ENCODE measurements around the gene XPC.
A peak's percentile ranks its signal among the peaks of the same experiment; 100 is the strongest.

Gene XPC

DNA sequence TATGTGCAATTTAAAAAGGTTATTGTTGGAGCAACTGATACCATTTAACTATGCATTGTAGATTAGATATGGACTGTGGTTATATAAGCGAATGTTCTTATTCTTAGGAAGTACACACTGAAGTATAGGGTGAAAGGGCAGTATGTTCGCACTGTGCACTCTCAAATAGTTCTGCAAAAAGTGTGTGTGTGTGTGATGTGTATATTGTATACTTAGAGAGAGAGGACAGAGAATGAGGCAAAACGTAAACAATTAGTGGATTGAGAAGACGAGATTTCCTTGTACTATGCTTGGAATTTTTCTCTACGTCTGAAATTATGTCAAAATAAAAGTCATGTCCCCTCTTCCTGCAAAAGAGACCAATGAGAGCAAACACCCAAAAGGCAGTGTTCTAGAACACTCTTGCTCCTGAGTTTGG lies 30.6 kb upstream of the XPC start:
- H3K4me3 ChIP-seq (ENCODE audit: low read depth, low read length), result no peak overlapping the region
- no peak for DNase-seq (ENCODE audit: low read depth)
- TF ChIP-seq, protein P1, sequence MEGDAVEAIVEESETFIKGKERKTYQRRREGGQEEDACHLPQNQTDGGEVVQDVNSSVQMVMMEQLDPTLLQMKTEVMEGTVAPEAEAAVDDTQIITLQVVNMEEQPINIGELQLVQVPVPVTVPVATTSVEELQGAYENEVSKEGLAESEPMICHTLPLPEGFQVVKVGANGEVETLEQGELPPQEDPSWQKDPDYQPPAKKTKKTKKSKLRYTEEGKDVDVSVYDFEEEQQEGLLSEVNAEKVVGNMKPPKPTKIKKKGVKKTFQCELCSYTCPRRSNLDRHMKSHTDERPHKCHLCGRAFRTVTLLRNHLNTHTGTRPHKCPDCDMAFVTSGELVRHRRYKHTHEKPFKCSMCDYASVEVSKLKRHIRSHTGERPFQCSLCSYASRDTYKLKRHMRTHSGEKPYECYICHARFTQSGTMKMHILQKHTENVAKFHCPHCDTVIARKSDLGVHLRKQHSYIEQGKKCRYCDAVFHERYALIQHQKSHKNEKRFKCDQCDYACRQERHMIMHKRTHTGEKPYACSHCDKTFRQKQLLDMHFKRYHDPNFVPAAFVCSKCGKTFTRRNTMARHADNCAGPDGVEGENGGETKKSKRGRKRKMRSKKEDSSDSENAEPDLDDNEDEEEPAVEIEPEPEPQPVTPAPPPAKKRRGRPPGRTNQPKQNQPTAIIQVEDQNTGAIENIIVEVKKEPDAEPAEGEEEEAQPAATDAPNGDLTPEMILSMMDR (IDR thresholded peaks at IDR 0.05; ENCODE audit: control insufficient read depth, extremely low read depth, insufficient read depth), result no peak

DNA sequence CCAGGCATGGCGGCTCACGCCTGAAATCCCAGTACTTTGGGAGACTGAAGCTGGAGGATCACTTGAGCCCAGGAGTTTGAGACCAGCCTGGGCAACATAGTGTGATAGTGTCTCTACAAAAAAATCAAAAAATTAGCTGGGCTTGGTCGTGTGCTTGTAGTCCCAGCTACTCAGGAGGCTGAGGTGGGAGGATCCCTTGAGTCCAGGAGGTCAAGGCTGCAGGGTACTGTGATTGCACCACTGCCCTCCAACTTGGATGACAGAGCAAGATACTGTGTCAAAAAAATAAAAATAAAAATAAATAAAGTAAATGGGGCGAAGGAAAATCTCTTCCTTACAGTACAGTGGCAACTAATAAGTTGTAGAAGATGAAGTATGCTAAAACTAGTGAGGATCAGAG lies 29.8 kb upstream of the XPC start:
- no peak for DNase-seq (ENCODE audit: low read depth)
- no peak overlapping the region for H3K4me3 ChIP-seq (ENCODE audit: low read depth, low read length)
- TF ChIP-seq, protein P1 (IDR thresholded peaks at IDR 0.05; ENCODE audit: control insufficient read depth, extremely low read depth, insufficient read depth), result no peak

DNA sequence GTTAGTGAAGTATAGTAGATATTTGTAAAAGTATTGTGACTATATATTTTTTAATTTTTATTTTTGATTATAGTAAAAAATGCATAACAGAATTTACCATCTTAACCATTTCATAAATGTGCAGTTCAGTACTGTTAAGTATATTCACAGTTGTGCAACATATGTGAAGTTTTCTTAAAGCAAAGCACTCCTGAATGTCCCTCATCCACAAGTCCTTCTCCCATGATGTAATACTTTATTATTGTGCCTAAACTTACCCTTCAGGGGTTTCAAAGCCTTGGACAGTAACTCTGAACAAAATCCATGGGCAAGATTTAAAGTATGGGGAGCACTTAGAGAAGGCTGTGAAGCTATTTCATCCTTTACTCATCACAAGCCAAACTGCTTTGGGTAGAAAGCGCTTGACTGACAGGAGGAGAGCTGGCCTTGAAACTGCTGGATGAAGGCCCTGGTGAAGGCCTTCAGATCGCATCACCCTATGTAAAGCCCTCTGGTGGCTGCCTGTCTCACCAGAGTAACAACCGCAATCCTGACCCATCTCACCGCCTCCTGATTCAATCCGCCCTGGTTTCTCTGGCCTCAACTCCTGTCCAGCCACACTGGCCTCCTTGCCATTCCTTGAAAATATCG lies 28.3 kb upstream of the XPC start:
- TF ChIP-seq, protein P1 (IDR thresholded peaks at IDR 0.05; ENCODE audit: control insufficient read depth, extremely low read depth, insufficient read depth), result no peak
- DNase-seq (ENCODE audit: low read depth), result no peak
- no peak overlapping the region for H3K4me3 ChIP-seq (ENCODE audit: low read depth, low read length)

DNA sequence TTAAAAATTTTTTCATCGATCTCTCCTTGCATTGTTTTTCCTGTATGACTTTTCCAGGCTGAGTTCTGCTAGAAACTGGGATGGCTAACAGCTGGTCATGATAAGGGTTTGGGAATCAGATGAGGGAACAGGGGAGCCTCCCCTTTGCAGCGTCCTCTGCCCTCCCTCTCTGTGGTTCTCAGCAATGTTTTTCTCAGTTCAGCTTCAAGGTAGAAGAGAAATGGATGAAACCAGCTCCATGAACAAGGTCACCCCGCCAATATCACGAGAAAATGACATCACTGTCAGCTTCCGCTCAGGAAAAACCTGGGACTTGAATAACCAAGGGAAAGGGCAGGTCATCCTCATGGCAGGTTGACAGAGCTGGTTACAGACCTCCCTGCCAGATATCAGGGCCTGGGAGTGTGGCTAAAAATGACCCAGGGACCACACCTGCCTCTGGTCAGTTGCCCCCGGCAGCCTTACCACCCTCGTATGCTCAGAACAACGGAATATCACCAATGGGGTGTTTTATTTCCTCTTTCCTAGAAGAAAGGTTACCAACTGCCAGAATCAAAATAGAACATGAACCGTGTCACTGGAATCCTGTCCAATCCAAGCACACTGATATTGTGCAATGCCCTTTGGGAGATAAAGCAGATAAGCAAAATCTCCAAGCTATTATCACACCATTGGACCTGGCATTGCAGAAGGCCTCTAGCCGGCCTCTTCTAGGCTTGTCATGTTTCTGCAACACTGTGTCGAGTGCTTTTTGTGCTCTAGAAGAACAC lies 26.3 kb upstream of the XPC start:
- H3K4me3 ChIP-seq (ENCODE audit: low read depth, low read length), result no peak overlapping the region
- TF ChIP-seq, protein P1 (IDR thresholded peaks at IDR 0.05; ENCODE audit: control insufficient read depth, extremely low read depth, insufficient read depth), result no peak
- peak; percentile 37 for DNase-seq (ENCODE audit: low read depth)

DNA sequence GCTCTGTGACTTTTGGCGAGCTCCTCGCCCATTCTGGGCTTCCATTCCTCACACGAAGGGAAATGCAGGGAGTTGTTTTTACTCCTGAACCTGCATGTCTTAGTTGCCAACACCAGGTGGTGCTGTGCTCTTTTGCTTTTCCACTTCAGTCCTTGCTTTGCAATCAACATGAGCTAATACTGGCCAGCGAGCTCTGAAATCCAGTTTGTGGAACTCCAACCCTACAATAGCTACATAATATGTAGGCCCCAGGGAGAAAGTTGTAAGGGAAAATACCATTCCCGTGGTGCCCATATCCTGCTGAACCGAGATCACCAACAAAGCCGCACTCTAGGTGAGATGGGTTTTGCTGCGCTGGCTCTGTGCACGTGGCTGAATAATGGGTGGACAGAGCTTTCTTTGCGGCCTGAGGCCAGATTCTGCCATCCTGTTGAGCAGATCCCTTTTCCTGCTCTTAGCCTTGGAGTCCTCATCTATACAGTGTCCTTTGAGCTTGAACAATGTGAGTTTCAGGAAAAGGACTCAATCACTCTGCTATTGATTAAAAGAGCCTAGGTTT lies 25.2 kb upstream of the XPC start:
- TF ChIP-seq, protein P1 (IDR thresholded peaks at IDR 0.05; ENCODE audit: control insufficient read depth, extremely low read depth, insufficient read depth), result peak; percentile 89
- peak; percentile 71 for DNase-seq (ENCODE audit: low read depth)
- no peak overlapping the region for H3K4me3 ChIP-seq (ENCODE audit: low read depth, low read length)

DNA sequence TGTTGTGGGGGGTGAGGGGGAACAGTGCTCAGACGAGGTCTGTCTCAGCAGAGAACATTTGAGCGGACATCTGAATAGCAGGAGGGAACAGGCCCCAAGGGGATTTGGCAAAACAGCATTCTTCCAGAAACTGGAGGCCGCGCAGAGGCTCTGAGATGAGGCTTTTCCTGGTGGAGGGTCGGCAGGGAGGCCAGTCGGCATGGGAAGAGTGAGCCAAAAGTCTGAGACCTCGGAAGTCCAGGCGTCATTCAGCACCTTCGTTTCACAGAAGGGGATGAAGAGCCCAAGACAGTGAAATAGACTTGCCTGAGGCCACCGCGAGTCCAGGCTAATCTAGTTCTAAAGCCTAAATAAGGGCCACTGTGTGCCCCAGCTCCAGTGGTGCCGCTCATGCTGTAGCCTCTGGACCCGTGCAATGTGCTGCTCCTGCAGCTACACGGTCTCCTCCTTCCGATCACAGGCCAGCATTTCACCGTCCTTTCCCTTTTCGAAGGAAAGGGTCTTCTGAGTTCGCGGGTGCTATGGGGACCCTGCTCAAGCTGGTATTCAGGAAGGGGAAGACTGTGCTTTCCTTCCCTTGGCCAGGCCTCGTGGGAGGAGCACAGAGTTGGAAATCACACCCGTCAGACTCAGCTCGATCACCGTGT lies 24.6 kb upstream of the XPC start:
- TF ChIP-seq, protein P1 (IDR thresholded peaks at IDR 0.05; ENCODE audit: control insufficient read depth, extremely low read depth, insufficient read depth), result no peak

More for the DNA sequence above, 24.6 kb upstream of the XPC start:
- no peak overlapping the region for H3K4me3 ChIP-seq (ENCODE audit: low read depth, low read length)
- DNase-seq (ENCODE audit: low read depth), result no peak

All from LNCaP clone FGC (cell line).